Aortic smooth muscle cell (primary cell): ENCODE measurements around the gene GNL1. TPM values are rescaled to one million over a fixed set of nuclear protein-coding genes. Genes with fewer than 3 reads are reported as not detected.

Source experiments
- total RNA-seq: library from RNA; depleted of rRNA; stranded (reverse); fragments of >200 nt; gene quantifications from 2 replicates; pipeline ENCODE4 v1.2.3, GENCODE V29; 2014

The GNL1 gene
- total RNA-seq = 57.0 and 60.9 TPM in 2 replicates

GRCh38 chr6:30556066-30556905 is at the start of gene GNL1:
TSS of gene GNL1 (minus strand) at chr6:30556489. CDS start at chr6:30556203, 286 bp downstream.

DNA sequence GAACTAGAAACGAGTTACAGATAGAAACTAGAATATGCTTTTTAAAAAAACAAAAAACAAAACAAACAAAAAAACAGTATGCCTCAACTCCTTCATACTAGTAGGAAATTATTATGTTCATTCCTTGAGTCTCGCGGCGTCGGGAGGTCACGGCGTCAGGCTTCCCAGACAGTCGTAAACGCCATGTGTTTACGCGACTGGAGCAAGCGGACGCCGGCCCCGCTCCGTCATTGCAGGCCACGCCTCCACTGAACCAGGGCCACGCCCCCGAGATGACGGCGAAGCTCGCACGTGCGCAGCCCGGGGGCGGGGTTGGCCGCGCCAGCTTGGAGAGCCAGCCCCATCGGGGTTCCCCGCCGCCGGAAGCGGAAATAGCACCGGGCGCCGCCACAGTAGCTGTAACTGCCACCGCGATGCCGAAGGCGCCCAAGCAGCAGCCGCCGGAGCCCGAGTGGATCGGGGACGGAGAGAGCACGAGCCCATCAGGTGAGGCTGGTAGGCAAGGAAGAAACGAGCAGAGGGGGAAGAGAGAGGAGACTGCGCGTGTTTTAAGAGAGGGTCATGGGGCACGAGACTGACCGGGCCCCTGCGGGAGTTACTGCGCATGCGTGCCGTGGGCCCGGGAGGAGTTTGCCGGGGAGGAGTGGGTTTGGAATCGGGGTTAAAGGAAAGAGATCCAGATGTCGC is 14.9 kb upstream of the GNL1 start, which contains the start of gene ABCF1:
TSS of gene ABCF1 (plus strand) at position 368 of the 687 bp plus-strand sequence. CDS start at position 414, 46 bp downstream.

GRCh38 chr6:30556906-30557682 is 805 bp upstream of the GNL1 start, which contains the start of gene PRR3:
TSS of gene PRR3 (plus strand) at chr6:30557295. CDS start at chr6:30557345, 50 bp downstream.

Other genes starting within 250 kb of the GNL1 start
- 6.6 and 8.4 TPM in 2 replicates for gene TRIM39, start 229.6 kb downstream of the GNL1 start, total RNA-seq
- gene RPP21, start 211.3 kb downstream of the GNL1 start, total RNA-seq = 16.5 and 21.1 TPM in 2 replicates
- 199 and 242 TPM in 2 replicates for gene HLA-E, start 67.0 kb downstream of the GNL1 start, total RNA-seq
- 4.5 and 4.7 TPM in 2 replicates for gene PRR3, start 806 bp upstream of the GNL1 start, total RNA-seq
- 34.1 and 49.5 TPM in 2 replicates for gene ABCF1, start 15.0 kb upstream of the GNL1 start, total RNA-seq
- 11.1 and 12.6 TPM in 2 replicates for gene PPP1R10, start 60.8 kb upstream of the GNL1 start, total RNA-seq
- gene MRPS18B, start 61.4 kb upstream of the GNL1 start, total RNA-seq = 39.6 and 44.9 TPM in 2 replicates
- 2.4 and 3.2 TPM in 2 replicates for gene ATAT1, start 70.4 kb upstream of the GNL1 start, total RNA-seq
- 1.7 TPM in 2 replicates for gene C6orf136, start 90.6 kb upstream of the GNL1 start, total RNA-seq
- gene DHX16, start 116.5 kb upstream of the GNL1 start, total RNA-seq = 33.3 and 46.6 TPM in 2 replicates
- gene PPP1R18, start 130.2 kb upstream of the GNL1 start, total RNA-seq = 68.2 and 79.1 TPM in 2 replicates
- gene NRM, start 134.5 kb upstream of the GNL1 start, total RNA-seq = 2.2 and 3.1 TPM in 2 replicates
- gene MDC1, start 160.8 kb upstream of the GNL1 start, total RNA-seq = 4.6 and 5.1 TPM in 2 replicates
- gene TUBB, start 163.9 kb upstream of the GNL1 start, total RNA-seq = 421 and 431 TPM in 2 replicates
- gene FLOT1, start 186.2 kb upstream of the GNL1 start, total RNA-seq = 138 and 150 TPM in 2 replicates
- 14.3 and 32.0 TPM in 2 replicates for gene IER3, start 188.1 kb upstream of the GNL1 start, total RNA-seq